Measurements from ENCODE around the gene NKIRAS1.

The NKIRAS1 gene

DNA sequence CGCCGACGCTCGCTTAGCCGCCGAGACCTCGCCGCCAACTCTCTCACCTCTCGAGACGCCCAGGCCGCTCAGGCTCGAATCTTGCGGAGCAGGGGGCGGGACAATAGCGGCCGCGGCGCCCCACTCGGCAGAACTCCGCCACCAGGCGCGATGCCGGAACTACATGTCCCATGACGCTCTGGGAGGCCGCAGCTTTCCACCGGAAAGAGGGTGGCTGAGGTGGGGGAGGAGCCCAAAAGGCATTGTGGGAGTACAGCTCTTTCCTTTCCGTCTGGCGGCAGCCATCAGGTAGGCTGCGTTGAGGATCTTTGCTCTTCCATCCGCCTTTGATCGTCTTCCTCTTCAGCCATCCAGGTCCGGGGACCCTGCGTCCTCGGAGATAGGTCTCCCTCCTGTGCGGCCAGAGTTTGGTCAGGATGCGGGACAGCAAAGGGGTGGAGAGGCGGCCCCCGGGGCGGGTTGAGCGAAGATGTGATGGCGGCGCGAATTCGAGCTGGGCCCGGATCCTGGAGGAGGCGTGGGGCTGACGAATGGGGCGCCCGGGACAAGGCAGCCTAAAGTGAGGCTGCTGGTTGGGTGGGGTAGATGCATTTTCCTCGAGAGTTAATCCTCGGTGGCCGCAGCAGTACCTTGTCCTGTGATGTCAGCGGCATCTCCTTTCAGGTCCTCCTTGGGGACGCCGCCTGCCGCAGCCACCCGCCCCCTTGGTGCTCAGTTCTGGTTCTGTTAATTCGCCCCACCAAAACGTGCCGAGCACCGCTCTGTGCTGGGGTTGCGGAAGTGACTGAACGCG is at the start of gene NKIRAS1, which contains the start of gene RPL15:
TSS of gene NKIRAS1 (minus strand) at position 105 of the 793 bp plus-strand sequence. CDS start 6,086 bp downstream, outside the sequence.
TSS of gene RPL15 (plus strand) at position 247 of the 793 bp plus-strand sequence. CDS start 728 bp downstream, outside the sequence.
- DNase-seq: peak; percentile 98

DNA sequence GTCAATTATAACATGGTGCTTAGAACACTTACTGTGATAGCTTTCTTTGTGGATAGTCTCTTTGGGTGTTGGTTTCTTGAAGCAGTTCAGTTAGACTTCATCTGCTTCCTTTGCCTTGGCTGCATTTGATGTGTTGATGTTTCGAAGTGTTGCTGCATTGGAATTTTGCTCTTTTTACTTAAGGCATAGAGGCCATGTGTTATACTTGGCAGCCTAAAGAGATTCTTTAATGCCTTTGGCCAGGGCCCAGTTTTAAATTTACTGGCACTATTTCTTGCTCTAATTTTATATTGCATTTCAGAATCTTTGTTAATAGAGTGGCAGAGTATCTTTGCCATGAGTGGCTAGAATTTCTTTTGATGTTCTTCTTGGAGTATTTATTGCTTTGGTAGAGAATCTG is 49.5 kb upstream of the NKIRAS1 start:
- DNase-seq: no peak

- DNase-seq: no peak
Observed at GRCh38 chr3:23964537-23965235, 47.9 kb upstream of the NKIRAS1 start.

DNA sequence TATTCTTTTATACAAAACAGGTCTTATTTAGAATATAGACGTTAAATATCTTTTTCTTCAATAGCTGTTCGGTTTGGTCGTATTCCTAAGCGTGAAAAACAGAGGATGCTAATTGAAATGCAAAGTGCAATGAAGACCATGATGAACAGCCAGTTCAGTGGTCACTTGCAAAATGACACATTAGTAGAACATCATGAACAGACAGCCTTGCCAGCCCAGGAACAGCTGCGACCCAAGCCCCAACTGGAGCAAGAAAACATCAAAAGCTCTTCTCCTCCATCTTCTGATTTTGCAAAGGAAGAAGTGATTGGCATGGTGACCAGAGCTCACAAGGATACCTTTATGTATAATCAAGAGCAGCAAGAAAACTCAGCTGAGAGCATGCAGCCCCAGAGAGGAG is 45.1 kb upstream of the NKIRAS1 start:
- DNase-seq: no peak

DNA sequence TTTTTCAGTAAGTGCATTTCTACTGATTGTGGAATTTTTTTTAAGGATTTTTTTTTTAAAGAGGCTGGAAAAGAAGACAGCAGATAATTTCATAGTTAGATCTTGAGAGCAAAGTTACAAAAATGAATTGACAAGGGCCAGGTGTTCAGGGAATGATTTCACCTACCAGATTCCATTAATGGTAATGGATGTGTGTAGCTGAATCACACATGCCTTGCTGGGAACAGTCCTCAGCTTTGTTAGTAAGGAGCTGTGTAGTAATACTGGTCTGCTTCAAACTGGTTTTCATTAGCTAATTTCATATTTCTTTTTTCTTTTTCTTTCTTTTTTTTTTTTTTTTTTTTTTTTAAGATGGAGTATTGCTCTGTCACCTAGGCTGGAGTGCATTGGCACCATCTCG is 44.3 kb upstream of the NKIRAS1 start:
- no peak for DNase-seq

- no peak for DNase-seq
Observed at GRCh38 chr3:23960649-23961048, 43.9 kb upstream of the NKIRAS1 start.

DNA sequence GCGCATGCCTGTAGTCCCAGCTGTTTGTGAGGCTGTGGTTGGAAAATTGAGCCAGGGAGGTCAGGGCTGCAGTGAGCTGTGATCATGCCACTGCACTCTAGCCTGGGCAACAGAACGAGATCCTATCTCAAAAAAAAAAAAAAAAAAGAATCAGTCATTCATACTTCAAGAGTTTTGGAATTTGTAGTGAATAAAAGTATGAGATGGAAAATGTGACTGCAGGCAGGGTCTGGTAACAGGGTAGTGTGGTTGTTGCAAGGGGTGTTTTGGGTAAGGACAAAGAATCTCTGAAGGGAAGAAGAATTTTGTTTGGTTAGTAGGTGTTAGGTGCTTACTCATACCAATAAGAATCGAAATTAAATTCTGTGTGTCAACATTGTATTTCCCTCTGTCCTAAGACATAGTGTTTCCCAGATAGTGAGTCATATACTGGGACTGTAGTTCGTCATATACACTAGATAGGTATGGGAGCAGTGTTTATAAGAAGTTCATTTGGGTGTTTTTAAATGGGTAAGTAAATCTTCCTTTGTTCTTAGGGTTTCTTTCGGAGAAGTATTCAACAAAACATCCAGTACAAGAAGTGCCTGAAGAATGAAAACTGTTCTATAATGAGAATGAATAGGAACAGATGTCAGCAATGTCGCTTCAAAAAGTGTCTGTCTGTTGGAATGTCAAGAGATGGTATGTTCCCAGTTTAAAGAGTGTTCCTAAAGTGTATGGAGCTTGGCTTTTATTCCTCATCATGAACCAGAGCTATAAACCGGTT is 42.5 kb upstream of the NKIRAS1 start:
- DNase-seq: no peak

GRCh38 chr3:23956701-23957100 is 39.9 kb upstream of the NKIRAS1 start:
- DNase-seq: no peak

- no peak for DNase-seq
Observed at GRCh38 chr3:23954144-23954543, 37.4 kb upstream of the NKIRAS1 start.

DNA sequence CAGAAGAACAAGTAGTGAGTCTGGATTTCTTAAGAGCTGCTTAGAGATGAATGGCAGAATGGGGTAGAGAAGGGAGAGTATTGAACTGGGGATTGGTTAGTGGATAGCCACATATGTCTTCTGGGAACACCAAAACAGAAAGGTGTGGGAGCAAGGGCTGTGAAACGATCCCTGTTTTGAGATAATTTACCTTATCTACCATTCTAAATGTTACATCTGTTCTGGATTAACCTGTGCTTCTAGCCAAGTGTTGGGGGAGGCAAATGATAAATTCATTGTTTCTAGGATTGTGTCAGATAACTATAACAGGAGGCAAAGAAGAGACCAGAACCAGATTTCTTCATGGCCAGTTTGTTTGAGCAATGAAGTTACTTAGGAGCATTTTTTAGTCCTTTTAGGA is 36.7 kb upstream of the NKIRAS1 start:
- no peak for DNase-seq

- no peak for DNase-seq
Observed at GRCh38 chr3:23952646-23953045, 35.9 kb upstream of the NKIRAS1 start.

- DNase-seq: peak; percentile 11
Observed at GRCh38 chr3:23950293-23950692, 33.5 kb upstream of the NKIRAS1 start.

DNA sequence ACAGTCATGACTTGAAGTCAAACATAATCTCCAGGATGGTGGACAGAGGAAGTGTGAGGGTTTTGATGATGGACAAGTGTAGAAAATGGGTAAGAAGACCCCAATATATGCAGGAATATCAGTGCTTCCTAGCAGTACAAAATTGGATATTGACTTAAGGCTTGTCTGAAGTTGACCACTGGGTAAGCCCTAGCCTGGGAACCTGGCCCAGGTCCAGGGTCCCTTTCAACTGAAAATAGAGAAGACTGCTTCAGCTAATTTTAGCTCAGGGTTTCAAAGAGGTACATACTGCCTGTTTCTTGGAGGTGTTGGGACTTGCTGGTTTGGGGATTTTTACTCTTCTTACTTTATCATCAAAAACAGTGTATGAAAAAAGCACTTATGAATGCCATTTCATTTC is 33.0 kb upstream of the NKIRAS1 start:
- DNase-seq: no peak

DNA sequence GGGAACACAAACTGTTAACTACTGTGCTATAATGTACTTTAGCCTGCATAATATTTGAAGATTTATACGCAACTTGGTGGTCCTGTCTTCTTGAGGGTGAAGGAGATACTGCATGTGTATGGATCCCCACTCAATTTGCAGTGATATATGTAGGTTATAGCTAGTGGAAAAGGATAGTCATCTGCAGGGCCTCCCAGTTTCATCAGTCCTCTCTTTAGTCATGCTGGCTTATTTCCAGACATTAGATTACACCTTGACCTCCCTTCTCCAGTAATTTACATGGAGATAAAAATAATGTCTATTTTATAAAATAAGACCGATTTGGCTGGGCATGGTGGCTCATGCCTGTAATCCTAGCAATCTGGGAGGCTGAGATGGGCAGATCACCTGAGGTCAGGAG is 32.0 kb upstream of the NKIRAS1 start:
- DNase-seq: no peak

GRCh38 chr3:23945913-23946687 is 29.3 kb upstream of the NKIRAS1 start:
- DNase-seq: peak; percentile 98

DNA sequence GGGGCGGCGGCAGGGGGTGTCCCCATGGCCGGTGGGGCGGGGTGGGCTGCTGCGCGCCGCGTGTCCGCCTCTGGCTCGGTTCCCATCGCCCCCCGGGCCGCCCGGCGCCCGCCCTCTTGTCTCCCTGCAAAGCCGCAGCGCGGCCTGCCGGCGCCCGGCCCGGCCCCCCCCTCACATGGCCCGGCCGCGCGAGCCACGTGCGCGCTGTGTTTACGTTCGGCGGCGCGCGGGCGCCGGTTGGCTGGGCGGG is 28.8 kb upstream of the NKIRAS1 start:
- no peak for DNase-seq

DNA sequence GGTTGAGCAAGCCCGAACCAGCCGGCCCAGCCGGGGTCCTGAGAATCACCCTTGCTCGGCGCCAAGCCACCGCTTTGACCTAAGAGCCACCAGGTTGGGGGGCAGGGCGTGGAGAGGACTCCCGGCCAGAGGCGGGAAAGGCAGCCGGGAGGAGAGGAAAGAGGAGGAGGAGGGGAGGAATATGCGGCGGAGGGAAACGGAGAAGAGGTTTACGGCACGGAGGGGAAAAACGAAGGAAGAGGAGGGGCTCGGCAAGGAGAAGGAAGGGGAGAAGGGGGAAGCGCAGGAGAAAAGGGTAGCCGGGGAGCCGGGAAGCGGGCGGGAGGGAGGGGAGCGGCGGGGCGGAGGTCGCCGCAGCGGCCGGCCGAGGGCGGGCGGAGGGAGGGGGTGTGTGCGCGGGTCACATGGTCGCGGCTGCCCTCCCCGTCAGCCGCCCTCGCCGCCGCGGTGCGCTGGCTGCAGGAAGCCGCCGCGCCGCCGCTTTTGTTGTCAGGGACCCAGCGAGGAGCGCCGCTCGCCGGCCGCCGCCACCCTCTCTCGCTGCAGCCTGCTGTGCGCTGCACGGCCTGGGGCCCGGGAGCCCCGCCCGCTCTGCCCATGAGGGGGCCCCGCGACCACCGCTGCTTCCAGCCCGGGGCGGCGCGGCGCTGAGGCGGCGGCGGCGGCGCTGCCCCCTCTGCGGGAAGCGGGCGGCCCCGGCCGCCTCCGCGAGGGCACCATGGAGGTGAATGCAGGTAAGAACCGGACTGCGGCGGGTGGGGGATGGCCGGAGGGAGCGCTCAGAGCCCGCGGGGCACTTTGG is 28.3 kb upstream of the NKIRAS1 start, which contains the start of gene NR1D2:
TSS of gene NR1D2 (plus strand) at position 426 of the 802 bp plus-strand sequence. CDS start at position 719, 293 bp downstream.
- peak; percentile 80 for DNase-seq

DNA sequence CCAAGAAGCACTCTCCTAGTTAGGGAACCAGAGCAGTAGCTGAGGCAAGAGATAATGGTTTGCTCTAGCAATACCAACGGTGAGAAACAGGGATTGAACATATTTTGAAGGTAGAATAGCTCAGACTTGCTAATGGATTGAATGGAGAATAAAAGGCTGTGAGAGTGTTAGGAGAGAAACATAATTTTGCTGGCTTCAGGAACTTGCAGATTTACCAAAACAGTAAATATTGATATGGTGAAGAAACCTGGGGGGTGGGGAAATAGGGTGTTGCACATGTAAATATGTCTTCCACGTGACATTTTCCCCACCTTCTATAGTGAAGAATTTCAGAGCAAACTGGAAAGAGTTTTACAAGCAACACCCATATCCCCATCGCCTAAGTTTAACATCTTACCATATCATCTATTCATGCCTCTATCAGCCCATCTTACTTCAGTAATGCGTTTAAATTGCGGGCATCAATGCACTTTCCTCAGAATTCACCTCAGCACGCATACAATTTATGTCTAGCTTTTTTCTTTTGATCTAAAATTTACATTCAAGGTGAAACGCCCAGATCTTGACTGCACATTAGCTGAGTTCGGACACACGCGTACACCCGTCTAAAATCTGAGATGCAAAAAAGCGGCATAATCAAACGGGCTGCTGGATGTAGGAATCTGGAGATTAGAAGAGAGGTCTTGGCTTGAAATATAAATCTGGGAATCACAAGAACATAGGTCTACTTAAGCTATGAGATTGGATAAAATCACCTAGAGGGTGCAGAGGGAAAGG is 27.4 kb upstream of the NKIRAS1 start:
- DNase-seq: no peak

DNA sequence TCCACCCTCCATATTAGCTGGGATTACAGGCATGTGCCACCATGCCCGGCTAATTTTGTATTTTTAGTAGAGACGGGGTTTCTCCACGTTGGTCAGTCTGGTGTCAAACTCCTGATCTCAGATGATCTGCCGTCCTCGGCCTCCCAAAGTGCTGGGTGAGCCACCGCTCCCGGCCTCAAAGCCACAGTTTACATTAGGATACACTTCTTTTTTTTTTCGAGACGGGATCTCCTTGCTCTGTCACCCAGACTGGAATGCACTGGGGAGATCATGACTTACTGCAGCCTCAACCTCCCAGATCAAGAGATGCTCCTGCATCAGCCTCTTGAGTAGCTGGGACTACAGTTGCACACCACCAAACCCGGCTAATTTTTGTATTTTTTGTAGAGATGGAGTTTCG is 25.8 kb upstream of the NKIRAS1 start:
- DNase-seq: no peak

- no peak for DNase-seq
Observed at GRCh38 chr3:23941440-23941839, 24.6 kb upstream of the NKIRAS1 start.

GRCh38 chr3:23940775-23941174 is 24.0 kb upstream of the NKIRAS1 start:
- DNase-seq: no peak

All from CD4-positive, alpha-beta T cell treated with Interleukin-17A for 1 hour (primary cell).